GM12864 (cell line): ENCODE measurements around the gene DNAJC4.

Source experiments
- DNase-seq: peaks from one replicate; pipeline ENCODE4 v3.0.0-alpha.2; 2011; ENCODE audit warnings: low read depth
- H3K4me3 ChIP-seq: 2 replicates; pipeline ENCODE4 v1.5.1; 2011; ENCODE audit warnings: mild to moderate bottlenecking, low read depth, low read length, control low read depth
- TF ChIP-seq, protein P1 (sequence below): IDR thresholded peaks from 2 replicates; pipeline ENCODE4 v1.5.1; 2011; ENCODE audit warnings: low read depth, mild to moderate bottlenecking, moderate library complexity, low read length, control low read depth, inconsistent platforms; ENCODE audit errors: missing control alignments

DNAJC4 gene

DNA sequence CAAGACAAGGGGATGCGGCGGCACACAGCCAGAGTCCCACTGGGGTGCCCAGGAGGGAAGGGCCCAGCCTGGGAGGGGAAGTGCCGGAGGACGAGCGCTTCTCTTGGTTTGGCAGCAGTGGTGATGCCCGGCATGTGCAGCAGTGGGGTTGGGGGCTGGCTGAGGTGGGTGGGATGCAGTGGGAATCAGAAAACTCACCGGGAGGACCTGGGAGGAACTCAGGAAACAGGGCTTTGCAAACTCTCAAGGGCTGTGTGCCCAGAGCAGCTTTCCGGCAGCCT is 20.8 kb upstream of the DNAJC4 start:
- DNase-seq: no peak
- TF ChIP-seq, protein P1, sequence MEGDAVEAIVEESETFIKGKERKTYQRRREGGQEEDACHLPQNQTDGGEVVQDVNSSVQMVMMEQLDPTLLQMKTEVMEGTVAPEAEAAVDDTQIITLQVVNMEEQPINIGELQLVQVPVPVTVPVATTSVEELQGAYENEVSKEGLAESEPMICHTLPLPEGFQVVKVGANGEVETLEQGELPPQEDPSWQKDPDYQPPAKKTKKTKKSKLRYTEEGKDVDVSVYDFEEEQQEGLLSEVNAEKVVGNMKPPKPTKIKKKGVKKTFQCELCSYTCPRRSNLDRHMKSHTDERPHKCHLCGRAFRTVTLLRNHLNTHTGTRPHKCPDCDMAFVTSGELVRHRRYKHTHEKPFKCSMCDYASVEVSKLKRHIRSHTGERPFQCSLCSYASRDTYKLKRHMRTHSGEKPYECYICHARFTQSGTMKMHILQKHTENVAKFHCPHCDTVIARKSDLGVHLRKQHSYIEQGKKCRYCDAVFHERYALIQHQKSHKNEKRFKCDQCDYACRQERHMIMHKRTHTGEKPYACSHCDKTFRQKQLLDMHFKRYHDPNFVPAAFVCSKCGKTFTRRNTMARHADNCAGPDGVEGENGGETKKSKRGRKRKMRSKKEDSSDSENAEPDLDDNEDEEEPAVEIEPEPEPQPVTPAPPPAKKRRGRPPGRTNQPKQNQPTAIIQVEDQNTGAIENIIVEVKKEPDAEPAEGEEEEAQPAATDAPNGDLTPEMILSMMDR: no peak
- H3K4me3 ChIP-seq: no peak overlapping the region

DNA sequence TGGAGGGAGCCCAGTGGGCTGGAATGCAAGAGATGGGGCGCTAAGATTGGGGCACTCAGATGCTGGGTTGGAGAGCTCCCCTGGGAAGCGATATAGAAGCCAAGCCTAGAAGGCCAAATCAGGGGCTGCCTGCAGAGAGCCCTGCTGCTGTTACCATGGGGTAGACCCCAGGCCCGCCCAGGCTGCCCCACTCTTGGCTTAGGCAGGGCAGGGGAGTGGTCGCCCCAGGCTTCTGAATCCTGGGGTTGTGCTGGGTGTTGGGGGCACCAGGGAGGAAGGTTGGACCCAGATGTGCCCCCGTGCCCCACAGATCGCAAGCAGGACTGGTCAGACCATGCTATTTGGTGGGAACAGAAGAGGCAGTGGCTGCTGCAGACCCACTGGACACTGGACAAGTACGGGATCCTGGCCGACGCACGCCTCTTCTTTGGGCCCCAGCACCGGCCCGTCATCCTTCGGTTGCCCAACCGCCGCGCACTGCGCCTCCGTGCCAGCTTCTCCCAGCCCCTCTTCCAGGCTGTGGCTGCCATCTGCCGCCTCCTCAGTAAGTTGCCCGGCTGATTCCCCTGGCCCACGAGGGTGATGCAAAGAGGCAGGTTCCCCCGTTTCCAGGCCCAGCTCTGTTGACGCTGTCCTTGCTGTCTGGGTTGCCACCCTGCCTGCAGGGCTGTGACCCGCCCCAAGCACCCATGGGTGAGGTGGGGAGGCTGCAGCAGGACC is 19.9 kb upstream of the DNAJC4 start:
- TF ChIP-seq, protein P1: no peak
- H3K4me3 ChIP-seq: no peak overlapping the region
- no peak for DNase-seq

DNA sequence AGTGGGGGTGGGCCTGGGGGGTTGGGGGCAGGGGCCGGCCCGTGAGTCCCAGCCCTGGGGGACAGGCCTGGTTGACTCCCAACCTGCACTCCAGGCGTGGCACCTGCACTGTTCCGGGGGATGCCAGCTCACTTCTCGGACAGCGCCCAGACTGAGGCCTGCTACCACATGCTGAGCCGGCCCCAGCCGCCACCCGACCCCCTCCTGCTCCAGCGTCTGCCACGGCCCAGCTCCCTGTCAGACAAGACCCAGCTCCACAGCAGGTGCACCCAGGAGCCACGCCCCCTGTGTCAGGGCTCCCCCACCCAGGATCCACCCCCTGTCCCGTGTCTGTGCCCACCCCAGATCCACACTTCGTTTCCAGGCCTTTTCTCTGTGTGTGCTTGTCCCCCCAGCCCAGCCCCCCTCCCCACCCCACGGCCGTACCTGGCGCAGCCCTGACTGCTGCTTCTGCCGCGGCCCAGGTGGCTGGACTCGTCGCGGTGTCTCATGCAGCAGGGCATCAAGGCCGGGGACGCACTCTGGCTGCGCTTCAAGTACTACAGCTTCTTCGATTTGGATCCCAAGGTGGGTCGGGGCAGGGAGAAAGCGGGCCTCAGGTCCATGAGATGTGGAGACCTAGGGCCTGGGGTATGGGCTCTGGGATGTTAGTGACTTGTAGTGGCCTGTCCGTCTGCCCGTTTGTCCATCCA is 19.0 kb upstream of the DNAJC4 start:
- TF ChIP-seq, protein P1: no peak
- no peak overlapping the region for H3K4me3 ChIP-seq
- no peak for DNase-seq

DNA sequence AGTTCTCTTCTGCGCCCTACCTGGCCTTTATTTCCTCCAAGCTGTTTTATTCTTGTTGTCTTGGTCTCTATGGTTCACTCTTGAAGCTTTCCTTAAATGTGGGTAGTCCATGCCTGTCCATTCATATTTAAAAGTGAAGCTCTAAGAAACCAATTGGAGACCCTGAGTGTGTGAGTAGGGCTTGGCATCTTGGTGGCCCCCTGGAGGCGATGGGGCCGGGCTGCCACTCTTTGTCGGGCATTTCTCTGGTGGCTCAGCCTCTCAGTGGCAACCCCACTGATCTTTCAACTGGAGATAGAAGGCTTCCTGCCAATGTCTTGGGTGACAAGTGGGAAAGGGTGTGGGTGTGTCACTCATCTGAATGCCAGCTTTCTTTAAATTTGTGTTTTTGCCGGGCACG is 13.5 kb upstream of the DNAJC4 start:
- no peak overlapping the region for H3K4me3 ChIP-seq
- TF ChIP-seq, protein P1: peak; percentile 8
- no peak for DNase-seq

DNA sequence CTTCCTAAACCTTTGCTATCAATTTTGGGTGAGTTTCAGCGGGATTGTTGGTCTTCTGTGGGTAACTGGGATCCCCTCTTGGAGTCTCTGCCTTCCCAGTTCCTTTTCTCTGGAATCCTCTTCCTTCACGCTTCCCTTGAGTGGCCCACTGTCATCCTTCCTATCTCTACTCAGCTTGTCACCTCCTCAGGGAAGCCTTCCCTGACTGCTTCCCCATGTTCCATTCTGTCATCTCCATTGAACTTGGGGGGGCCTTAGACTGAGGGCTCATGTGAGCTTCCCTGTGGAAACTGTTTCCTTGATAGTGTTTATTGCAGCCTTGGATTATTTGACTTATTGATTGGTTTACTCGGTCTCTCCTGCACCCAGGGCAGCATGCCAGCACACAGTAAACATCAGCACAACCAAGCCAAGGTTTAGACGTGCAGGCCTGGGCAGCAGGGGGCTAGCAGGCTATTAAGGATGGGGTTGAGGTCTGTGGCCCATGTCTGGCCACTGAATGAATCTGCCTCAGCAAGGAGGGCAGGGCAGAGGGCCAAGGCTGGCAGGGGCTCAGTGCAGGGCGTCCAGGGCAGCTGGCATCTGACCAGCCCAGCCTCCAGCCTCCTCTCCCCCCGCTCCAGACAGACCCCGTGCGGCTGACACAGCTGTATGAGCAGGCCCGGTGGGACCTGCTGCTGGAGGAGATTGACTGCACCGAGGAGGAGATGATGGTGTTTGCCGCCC is 11.6 kb upstream of the DNAJC4 start:
- TF ChIP-seq, protein P1: no peak
- H3K4me3 ChIP-seq: no peak overlapping the region
- no peak for DNase-seq

DNA sequence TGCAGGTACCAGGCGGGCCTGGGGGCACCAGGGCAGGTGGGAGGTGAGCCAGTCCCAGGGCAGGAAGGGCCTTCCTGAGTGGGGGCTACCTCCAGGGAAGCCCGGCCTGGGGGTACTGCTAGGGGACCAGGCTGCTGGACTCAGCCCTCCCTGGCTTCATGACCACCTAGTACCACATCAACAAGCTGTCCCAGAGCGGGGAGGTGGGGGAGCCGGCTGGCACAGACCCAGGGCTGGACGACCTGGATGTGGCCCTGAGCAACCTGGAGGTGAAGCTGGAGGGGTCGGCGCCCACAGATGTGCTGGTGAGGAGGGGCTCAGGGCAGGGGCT is 11.0 kb upstream of the DNAJC4 start:
- DNase-seq: no peak
- no peak overlapping the region for H3K4me3 ChIP-seq
- TF ChIP-seq, protein P1: no peak
